Measurements from ENCODE around the gene LCAT. TPM values are rescaled to one million over a fixed set of nuclear protein-coding genes. Genes with fewer than 3 reads are reported as not detected.

Gene LCAT
- total RNA-seq, 1 experiment from 2014 or later: 14.0 TPM

- Histone ChIP-seq H3K27me3 (ENCODE audit: control insufficient read depth, insufficient read depth, low read length) (no peaks in the 10 kb centered on the region), H3K4me1 (ENCODE audit: control insufficient read depth, insufficient read depth, low read length) (0 out of 2 replicates have a peak, but pooled peaks cover 4% of the 10 kb centered on the region), H3K36me3 (ENCODE audit: control insufficient read depth, insufficient read depth, low read length) (peaks cover 2% of the 10 kb centered on the region; the same call in 1 of the 2 replicates), H3K4me3 (ENCODE audit: low read depth in 2 of 2, low read length in 2 of 2) (peak overlapping the region; percentile 80 to 92), H3K9me3 (ENCODE audit: control insufficient read depth, insufficient read depth, low read depth, low read length) (no peaks in the 10 kb centered on the region), H3K27ac (ENCODE audit: low read length) (peak overlapping the region; percentile 93)
- intact Hi-C loops (cut with micrococcal nuclease; ENCODE audit: unreplicated experiment): no loop called here
- in situ Hi-C loops (cut with HindIII; ENCODE audit: low pct_unique_long_range_greater_than_20kb, low sequenced_read_pairs): no loop called here
- peak; percentile 96 for ATAC-seq
- TF ChIP-seq TCF7L2 (IDR thresholded peaks at IDR 0.05; ENCODE audit: low read depth, low read length): no peak; the same call in 1 of the 2 replicates
- peak; percentile 32; the same call in 1 of the 2 replicates for TF ChIP-seq SIN3A (IDR thresholded peaks at IDR 0.05; ENCODE audit: borderline replicate concordance, insufficient read depth, low read depth, low read length)
- CTCF ChIA-PET: interaction anchor here (0.6 to 0.8 kb wide), 2 partner anchors 51 to 148 kb away, joined by 3 to 4 read pairs; no protein-coding TSS in a partner anchor
- BruUV-seq (replicated peaks): no TSS peak
- POLR2A ChIA-PET: interaction anchor here (0.6 to 0.7 kb wide), 2 partner anchors 35 to 53 kb away, joined by 3 read pairs; no protein-coding TSS in a partner anchor
- DNase-seq (ENCODE audit: low read depth, low spot score): peak; percentile 73
Measured at GRCh38 chr16:67935402-67936123, 8.4 kb downstream of the LCAT start.

GRCh38 chr16:67935101-67935401, 8.9 kb downstream of the LCAT start:
- DNase-seq (ENCODE audit: low read depth, low spot score) (no peak), ATAC-seq (peak; percentile 7)
- no TSS peak for BruUV-seq (replicated peaks)
- peak overlapping the region; percentile 93 for H3K27ac ChIP-seq (ENCODE audit: low read length)
- H3K4me1 ChIP-seq (ENCODE audit: control insufficient read depth, insufficient read depth, low read length): 0 out of 2 replicates have a peak, but pooled peaks cover 4% of the 10 kb centered on the region
- CTCF ChIA-PET: interaction anchor here (0.8 kb wide), 1 partner anchor 51 kb away, joined by 3 read pairs; no protein-coding TSS in a partner anchor
- peaks cover 2% of the 10 kb centered on the region; the same call in 1 of the 2 replicates for H3K36me3 ChIP-seq (ENCODE audit: control insufficient read depth, insufficient read depth, low read length)
- H3K4me3 ChIP-seq (ENCODE audit: low read depth in 2 of 2, low read length in 2 of 2): peak overlapping the region; percentile 80 to 92
- H3K9me3 ChIP-seq (ENCODE audit: control insufficient read depth, insufficient read depth, low read depth, low read length): no peaks in the 10 kb centered on the region
- POLR2A ChIA-PET: interaction anchor here (0.6 to 0.7 kb wide), 2 partner anchors 34 to 54 kb away, joined by 3 read pairs; no protein-coding TSS in a partner anchor
- intact Hi-C loops (cut with micrococcal nuclease; ENCODE audit: unreplicated experiment): no loop called here
- no peaks in the 10 kb centered on the region for H3K27me3 ChIP-seq (ENCODE audit: control insufficient read depth, insufficient read depth, low read length)
- in situ Hi-C loops (cut with HindIII; ENCODE audit: low pct_unique_long_range_greater_than_20kb, low sequenced_read_pairs): no loop called here
- TF ChIP-seq SIN3A (IDR thresholded peaks at IDR 0.05; ENCODE audit: borderline replicate concordance, insufficient read depth, low read depth, low read length) (no peak), POLR2AphosphoS5 (IDR thresholded peaks at IDR 0.05; ENCODE audit: low read depth, low read length) (no peak), REST (IDR thresholded peaks at IDR 0.05; ENCODE audit: insufficient read depth in 1 of 2, low read depth in 2 of 2, low read length in 1 of 2) (no peak), CTCF (IDR thresholded peaks at IDR 0.05) (no peak), TCF7L2 (IDR thresholded peaks at IDR 0.05; ENCODE audit: low read depth, low read length) (no peak)
